Loucy (cell line): ENCODE results near the gene DSCAM.

ENCODE experiments used
- H2AFZ ChIP-seq: fragments of 200-600 bp; sonication (generic); 2 replicates; pipeline ENCODE4 v1.6.0; 2016; ENCODE audit warnings: antibody characterized with exemption, mild to moderate bottlenecking, low read length, moderate library complexity
- H3F3A ChIP-seq: fragments of 200-600 bp; 2 replicates; pipeline ENCODE4 v1.6.0; 2016; ENCODE audit warnings: antibody characterized with exemption, low read depth, mild to moderate bottlenecking
- H3K27me3 ChIP-seq: fragments of 200-600 bp; sonication (generic); 2 replicates; pipeline ENCODE4 v1.6.1; 2014; ENCODE audit warnings: low read length, mild to moderate bottlenecking; ENCODE audit not compliant: insufficient read depth, poor library complexity, severe bottlenecking
- H3K36me3 ChIP-seq: fragments of 200-600 bp; sonication (generic); 2 replicates; pipeline ENCODE4 v1.6.1; 2016; ENCODE audit warnings: low read length; ENCODE audit not compliant: insufficient read depth
- H3K4me1 ChIP-seq: fragments of 200-600 bp; sonication (generic); 2 replicates; pipeline ENCODE4 v1.5.1; 2014; ENCODE audit warnings: low read length, mild to moderate bottlenecking; ENCODE audit not compliant: insufficient read depth, poor library complexity, severe bottlenecking
- H3K4me2 ChIP-seq: fragments of 200-600 bp; sonication (generic); 2 replicates; pipeline ENCODE4 v1.6.0; 2014; ENCODE audit warnings: antibody characterized with exemption, low read length, low read depth, mild to moderate bottlenecking; ENCODE audit not compliant: poor library complexity, severe bottlenecking
- H3K4me3 ChIP-seq: fragments of 200-600 bp; sonication (generic); 2 replicates; pipeline ENCODE4 v1.5.1; 2014; ENCODE audit warnings: low read length, mild to moderate bottlenecking, mixed read lengths; ENCODE audit not compliant: poor library complexity, severe bottlenecking
- H3K79me2 ChIP-seq: fragments of 200-600 bp; sonication (generic); 2 replicates; pipeline ENCODE4 v1.6.1; 2014; ENCODE audit warnings: low read length; ENCODE audit not compliant: insufficient read depth
- H3K9ac ChIP-seq: fragments of 200-600 bp; sonication (generic); 2 replicates; pipeline ENCODE4 v1.6.0; 2014; ENCODE audit warnings: mild to moderate bottlenecking, low read depth, low read length, moderate library complexity; ENCODE audit not compliant: poor library complexity, severe bottlenecking
- H3K9me2 ChIP-seq: fragments of 200-600 bp; sonication (generic); replicated peaks from 2 replicates; pipeline ENCODE4 v1.6.1; 2016; ENCODE audit warnings: low read depth, low read length, mixed read lengths
- H3K9me3 ChIP-seq: fragments of 200-600 bp; sonication (generic); 2 replicates; pipeline ENCODE4 v1.6.1; 2014; ENCODE audit warnings: mild to moderate bottlenecking, antibody characterized with exemption, low read length, low read depth; ENCODE audit not compliant: insufficient read depth
- H4K20me1 ChIP-seq: fragments of 200-600 bp; sonication (generic); 2 replicates; pipeline ENCODE4 v1.6.0; 2014; ENCODE audit warnings: antibody characterized with exemption, low read length, mild to moderate bottlenecking; ENCODE audit not compliant: insufficient read depth, poor library complexity, severe bottlenecking
- CTCF ChIP-seq: fragments of 200-600 bp; sonication (generic); conservative IDR thresholded peaks from 2 replicates; pipeline ENCODE4 v1.5.1; 2014; ENCODE audit warnings: mild to moderate bottlenecking, antibody characterized with exemption, low read length
- EZH2phosphoT487 ChIP-seq: fragments of 200-600 bp; IDR thresholded peaks from 2 replicates; pipeline ENCODE4 v1.6.1; 2018; ENCODE audit warnings: antibody characterized with exemption, mild to moderate bottlenecking, moderate library complexity, borderline replicate concordance

DSCAM gene

GRCh38 chr21:40049031-40049930 lies 797.7 kb downstream of the DSCAM start:
- Histone ChIP-seq H3F3A (no peaks in the 10 kb centered on the region), H3K4me1 (no peaks in the 10 kb centered on the region), H3K9me2 (no peaks in the 10 kb centered on the region), H3K36me3 (no peaks in the 10 kb centered on the region), H2AFZ (no peak overlapping the region), H3K27me3 (no peaks in the 10 kb centered on the region), H3K4me2 (no peak overlapping the region), H3K9me3 (peaks cover 8% of the 10 kb centered on the region; the same call in 1 of the 2 replicates), H3K79me2 (no peaks in the 10 kb centered on the region), H4K20me1 (no peaks in the 10 kb centered on the region), H3K4me3 (no peak overlapping the region), H3K9ac (no peak overlapping the region)
- TF ChIP-seq EZH2phosphoT487 = no peak
- no peak for TF ChIP-seq CTCF

GRCh38 chr21:40047993-40048730 lies 798.8 kb downstream of the DSCAM start:
- Histone ChIP-seq H3K27me3 (no peaks in the 10 kb centered on the region), H3K9ac (no peak overlapping the region), H3K9me3 (peaks cover 8% of the 10 kb centered on the region; the same call in 1 of the 2 replicates), H3K9me2 (no peaks in the 10 kb centered on the region), H4K20me1 (no peaks in the 10 kb centered on the region), H3F3A (no peaks in the 10 kb centered on the region), H3K4me3 (no peak overlapping the region), H3K4me1 (no peaks in the 10 kb centered on the region), H2AFZ (no peak overlapping the region), H3K79me2 (no peaks in the 10 kb centered on the region), H3K36me3 (no peaks in the 10 kb centered on the region), H3K4me2 (no peak overlapping the region)
- no peak for TF ChIP-seq EZH2phosphoT487
- no peak for TF ChIP-seq CTCF

- H3K79me2 ChIP-seq = no peaks in the 10 kb centered on the region
- TF ChIP-seq CTCF (no peak), EZH2phosphoT487 (no peak)
- no peak overlapping the region for H3K9ac ChIP-seq
- no peak overlapping the region for H2AFZ ChIP-seq
- no peaks in the 10 kb centered on the region for H3F3A ChIP-seq
- no peak overlapping the region for H3K4me3 ChIP-seq
- no peaks in the 10 kb centered on the region for H3K4me1 ChIP-seq
- no peaks in the 10 kb centered on the region for H3K36me3 ChIP-seq
- H3K9me3 ChIP-seq = peaks cover 9% of the 10 kb centered on the region; the same call in 1 of the 2 replicates
- no peak overlapping the region for H3K4me2 ChIP-seq
- no peaks in the 10 kb centered on the region for H4K20me1 ChIP-seq
- no peaks in the 10 kb centered on the region for H3K9me2 ChIP-seq
- no peaks in the 10 kb centered on the region for H3K27me3 ChIP-seq
These were observed 799.7 kb downstream of the DSCAM start for GRCh38 chr21:40047211-40047610.
